ENCODE data around the gene MACROD2.

- TF ChIP-seq CTCF (IDR thresholded peaks at IDR 0.05): no peak
- TF ChIP-seq NFE2L2 (conservative IDR thresholded peaks at IDR 0.05; ENCODE audit: low read length): no peak
- TF ChIP-seq CEBPB (IDR thresholded peaks at IDR 0.05): no peak
- TF ChIP-seq MAFK (IDR thresholded peaks at IDR 0.05; ENCODE audit: partially characterized antibody): no peak
- TF ChIP-seq USF2 (IDR thresholded peaks at IDR 0.05): no peak
- TF ChIP-seq, protein P1, sequence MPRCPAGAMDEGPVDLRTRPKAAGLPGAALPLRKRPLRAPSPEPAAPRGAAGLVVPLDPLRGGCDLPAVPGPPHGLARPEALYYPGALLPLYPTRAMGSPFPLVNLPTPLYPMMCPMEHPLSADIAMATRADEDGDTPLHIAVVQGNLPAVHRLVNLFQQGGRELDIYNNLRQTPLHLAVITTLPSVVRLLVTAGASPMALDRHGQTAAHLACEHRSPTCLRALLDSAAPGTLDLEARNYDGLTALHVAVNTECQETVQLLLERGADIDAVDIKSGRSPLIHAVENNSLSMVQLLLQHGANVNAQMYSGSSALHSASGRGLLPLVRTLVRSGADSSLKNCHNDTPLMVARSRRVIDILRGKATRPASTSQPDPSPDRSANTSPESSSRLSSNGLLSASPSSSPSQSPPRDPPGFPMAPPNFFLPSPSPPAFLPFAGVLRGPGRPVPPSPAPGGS (IDR thresholded peaks at IDR 0.05): no peak
- TF ChIP-seq FOSL2 (IDR thresholded peaks at IDR 0.05): no peak
- TF ChIP-seq FOSL2 (CRISPR knock-in tag; IDR thresholded peaks at IDR 0.05): no peak
- TF ChIP-seq FOXS1 (CRISPR knock-in tag; IDR thresholded peaks at IDR 0.05): no peak
- no peak for TF ChIP-seq HOXA7 (CRISPR knock-in tag; IDR thresholded peaks at IDR 0.05)
- no peak for TF ChIP-seq ZNF302 (CRISPR knock-in tag; IDR thresholded peaks at IDR 0.05)
- TF ChIP-seq POLR2A (IDR thresholded peaks at IDR 0.05; ENCODE audit: low read length): no peak
- TF ChIP-seq, protein P2, sequence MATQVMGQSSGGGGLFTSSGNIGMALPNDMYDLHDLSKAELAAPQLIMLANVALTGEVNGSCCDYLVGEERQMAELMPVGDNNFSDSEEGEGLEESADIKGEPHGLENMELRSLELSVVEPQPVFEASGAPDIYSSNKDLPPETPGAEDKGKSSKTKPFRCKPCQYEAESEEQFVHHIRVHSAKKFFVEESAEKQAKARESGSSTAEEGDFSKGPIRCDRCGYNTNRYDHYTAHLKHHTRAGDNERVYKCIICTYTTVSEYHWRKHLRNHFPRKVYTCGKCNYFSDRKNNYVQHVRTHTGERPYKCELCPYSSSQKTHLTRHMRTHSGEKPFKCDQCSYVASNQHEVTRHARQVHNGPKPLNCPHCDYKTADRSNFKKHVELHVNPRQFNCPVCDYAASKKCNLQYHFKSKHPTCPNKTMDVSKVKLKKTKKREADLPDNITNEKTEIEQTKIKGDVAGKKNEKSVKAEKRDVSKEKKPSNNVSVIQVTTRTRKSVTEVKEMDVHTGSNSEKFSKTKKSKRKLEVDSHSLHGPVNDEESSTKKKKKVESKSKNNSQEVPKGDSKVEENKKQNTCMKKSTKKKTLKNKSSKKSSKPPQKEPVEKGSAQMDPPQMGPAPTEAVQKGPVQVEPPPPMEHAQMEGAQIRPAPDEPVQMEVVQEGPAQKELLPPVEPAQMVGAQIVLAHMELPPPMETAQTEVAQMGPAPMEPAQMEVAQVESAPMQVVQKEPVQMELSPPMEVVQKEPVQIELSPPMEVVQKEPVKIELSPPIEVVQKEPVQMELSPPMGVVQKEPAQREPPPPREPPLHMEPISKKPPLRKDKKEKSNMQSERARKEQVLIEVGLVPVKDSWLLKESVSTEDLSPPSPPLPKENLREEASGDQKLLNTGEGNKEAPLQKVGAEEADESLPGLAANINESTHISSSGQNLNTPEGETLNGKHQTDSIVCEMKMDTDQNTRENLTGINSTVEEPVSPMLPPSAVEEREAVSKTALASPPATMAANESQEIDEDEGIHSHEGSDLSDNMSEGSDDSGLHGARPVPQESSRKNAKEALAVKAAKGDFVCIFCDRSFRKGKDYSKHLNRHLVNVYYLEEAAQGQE (IDR thresholded peaks at IDR 0.05): no peak
- no peak for TF ChIP-seq EP300 (IDR thresholded peaks at IDR 0.05)
Measured at GRCh38 chr20:15940127-15940526, 1944.8 kb downstream of the MACROD2 start.

All from A549 (cell line).